HEK293 (cell line): ENCODE measurements around the gene TPCN2.

ENCODE experiments used
- CTCF ChIA-PET: fragments of 350-600 bp; formaldehyde crosslinking; extraction: SDS; loops from one replicate; lab custom pipeline; 2021; ENCODE audit warnings: antibody characterized with exemption; lab: Yijun Ruan, JAX
- POLR2A ChIA-PET: fragments of 300-600 bp; formaldehyde crosslinking; extraction: SDS; loops from one replicate; lab custom pipeline; 2020; ENCODE audit warnings: antibody characterized with exemption, inconsistent platforms; lab: Yijun Ruan, JAX
- H3K27ac ChIP-seq: fragments of 200-500 bp; sonication (Bioruptor generic); 2 replicates; pipeline ENCODE4 v1.5.1; 2014; ENCODE audit warnings: low read depth, low read length, control low read depth, inconsistent platforms; ENCODE audit errors: extremely low read depth
- H3K36me3 ChIP-seq, 2 experiments: fragments of 200-500 bp in 1 of 2; sonication (Bioruptor generic) in 1 of 2; 1 replicate in 1 of 2; 2 replicates in 1 of 2; pipeline ENCODE4 v1.5.1; 2014 to 2017; ENCODE audit warnings: inconsistent platforms in 2 of 2, low read length in 2 of 2; ENCODE audit not compliant: control insufficient read depth in 2 of 2, insufficient read depth in 1 of 2
- H3K4me1 ChIP-seq: fragments of 200-500 bp; sonication (Bioruptor generic); 2 replicates; pipeline ENCODE4 v1.5.1; 2014; ENCODE audit warnings: mild to moderate bottlenecking, low read length, inconsistent platforms; ENCODE audit not compliant: control insufficient read depth, insufficient read depth
- H3K4me3 ChIP-seq: 2 replicates; pipeline ENCODE4 v1.5.1; 2011; ENCODE audit warnings: low read depth, mild to moderate bottlenecking, control low read depth, low read length, moderate library complexity
- H3K9me3 ChIP-seq: fragments of 200-500 bp; sonication (Bioruptor generic); 2 replicates; pipeline ENCODE4 v1.5.1; 2014; ENCODE audit warnings: low read depth, low read length, inconsistent platforms; ENCODE audit not compliant: control insufficient read depth, insufficient read depth
- BCL11A ChIP-seq: fragments of 450-650 bp; formaldehyde crosslinking; IDR thresholded peaks from 2 replicates; pipeline ENCODE4 v1.5.1; 2016; ENCODE audit warnings: low read depth, missing biosample characterization, missing genetic modification characterization
- HOXA7 ChIP-seq: sonication (generic); formaldehyde crosslinking; IDR thresholded peaks from 2 replicates; pipeline ENCODE4 v1.8.1; 2022; ENCODE audit warnings: missing genetic modification reagents, borderline replicate concordance
- KLF10 ChIP-seq: fragments of 450-650 bp; IDR thresholded peaks from 2 replicates; pipeline ENCODE4 v1.5.1; 2018; ENCODE audit warnings: missing biosample characterization, mild to moderate bottlenecking, missing genetic modification characterization
- SCRT2 ChIP-seq: fragments of 450-650 bp; formaldehyde crosslinking; IDR thresholded peaks from 2 replicates; pipeline ENCODE4 v1.5.1; 2016; ENCODE audit warnings: missing biosample characterization, missing genetic modification characterization
- ZNF112 ChIP-seq: fragments of 450-650 bp; formaldehyde crosslinking; IDR thresholded peaks from 2 replicates; pipeline ENCODE4 v1.5.0; 2017; ENCODE audit warnings: missing biosample characterization, missing genetic modification characterization
- ZNF133 ChIP-seq: fragments of 450-650 bp; formaldehyde crosslinking; IDR thresholded peaks from 2 replicates; pipeline ENCODE4 v1.5.1; 2016; ENCODE audit warnings: missing biosample characterization, missing genetic modification characterization
- ZNF292 ChIP-seq: fragments of 450-650 bp; formaldehyde crosslinking; IDR thresholded peaks from 2 replicates; pipeline ENCODE4 v1.5.1; 2016; ENCODE audit warnings: low read depth, missing biosample characterization, missing genetic modification characterization, borderline replicate concordance
- ZNF311 ChIP-seq: fragments of 450-650 bp; formaldehyde crosslinking; IDR thresholded peaks from 2 replicates; pipeline ENCODE4 v1.5.1; 2017; ENCODE audit warnings: missing biosample characterization, missing genetic modification characterization, borderline replicate concordance
- ZNF394 ChIP-seq: fragments of 450-650 bp; formaldehyde crosslinking; IDR thresholded peaks from 2 replicates; pipeline ENCODE4 v1.5.1; 2016; ENCODE audit warnings: missing biosample characterization, missing genetic modification characterization, mild to moderate bottlenecking, moderate library complexity, borderline replicate concordance
- ZNF529 ChIP-seq: fragments of 450-650 bp; formaldehyde crosslinking; IDR thresholded peaks from 2 replicates; pipeline ENCODE4 v1.5.1; 2017; ENCODE audit warnings: missing genetic modification characterization, missing biosample characterization; ENCODE audit not compliant: insufficient replicate concordance
- ZNF549 ChIP-seq: fragments of 450-650 bp; IDR thresholded peaks from 2 replicates; pipeline ENCODE4 v1.5.1; 2018; ENCODE audit warnings: missing biosample characterization, missing genetic modification characterization, mild to moderate bottlenecking, inconsistent platforms, moderate library complexity
- ZNF610 ChIP-seq: fragments of 450-650 bp; formaldehyde crosslinking; IDR thresholded peaks from 2 replicates; pipeline ENCODE4 v1.5.1; 2016; ENCODE audit warnings: missing biosample characterization, missing genetic modification characterization, borderline replicate concordance
- ZNF629 ChIP-seq: fragments of 450-650 bp; formaldehyde crosslinking; IDR thresholded peaks from 2 replicates; pipeline ENCODE4 v1.5.1; 2017; ENCODE audit warnings: missing biosample characterization, missing genetic modification characterization
- ZNF677 ChIP-seq: fragments of 450-650 bp; IDR thresholded peaks from 2 replicates; pipeline ENCODE4 v1.5.0; 2018; ENCODE audit warnings: missing biosample characterization, mild to moderate bottlenecking, missing genetic modification characterization, moderate library complexity
- ZNF830 ChIP-seq: fragments of 450-650 bp; IDR thresholded peaks from 2 replicates; pipeline ENCODE4 v1.5.0; 2018; ENCODE audit warnings: missing biosample characterization, missing genetic modification characterization, low read depth, mild to moderate bottlenecking, moderate library complexity
- TF ChIP-seq, protein P1 (sequence below): fragments of 450-650 bp; formaldehyde crosslinking; IDR thresholded peaks from 2 replicates; pipeline ENCODE4 v1.5.1; 2016; ENCODE audit warnings: missing biosample characterization, missing genetic modification characterization
- TF ChIP-seq, protein P2 (sequence below): fragments of 450-650 bp; formaldehyde crosslinking; IDR thresholded peaks from 2 replicates; pipeline ENCODE4 v1.5.1; 2016; ENCODE audit warnings: missing biosample characterization, missing genetic modification characterization
- TF ChIP-seq, protein P3 (sequence below): fragments of 450-650 bp; formaldehyde crosslinking; IDR thresholded peaks from 2 replicates; pipeline ENCODE4 v1.5.1; 2016; ENCODE audit warnings: missing biosample characterization, missing genetic modification characterization, borderline replicate concordance
- TF ChIP-seq, protein P4 (sequence below): fragments of 450-650 bp; formaldehyde crosslinking; IDR thresholded peaks from 2 replicates; pipeline ENCODE4 v1.5.1; 2016; ENCODE audit warnings: missing biosample characterization, missing genetic modification characterization, borderline replicate concordance

TPCN2 gene

DNA sequence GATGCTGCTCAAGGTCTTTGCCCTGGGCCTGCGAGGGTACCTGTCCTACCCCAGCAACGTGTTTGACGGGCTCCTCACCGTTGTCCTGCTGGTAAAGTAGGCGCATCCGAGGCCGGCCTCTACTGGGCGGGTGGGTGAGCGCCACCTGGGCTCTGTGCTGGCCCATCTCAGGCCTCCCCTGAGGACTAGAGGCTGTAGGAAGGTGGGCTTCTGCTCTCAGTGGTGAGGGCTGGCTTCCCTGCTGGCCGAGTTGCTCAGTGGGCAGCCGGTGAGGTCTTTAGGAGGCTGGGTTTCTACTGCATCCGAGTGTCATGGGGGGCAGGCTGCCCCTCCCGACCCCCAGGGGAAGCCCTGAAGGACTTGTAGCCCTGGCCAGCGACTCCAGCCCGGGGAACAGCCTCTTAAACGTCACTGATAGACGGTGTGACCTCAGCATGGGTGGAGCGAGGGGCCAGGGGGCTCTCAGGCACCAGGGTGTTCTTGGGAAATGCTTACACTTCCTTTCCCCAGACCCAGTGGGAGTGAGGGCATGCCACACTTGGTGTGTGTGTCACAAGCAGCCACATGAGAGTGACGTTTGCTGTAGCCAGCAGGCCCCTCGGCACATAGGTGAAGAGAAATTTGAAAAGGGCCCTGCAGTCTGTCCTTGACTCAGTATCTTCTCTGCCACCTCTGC lies 30.3 kb downstream of the TPCN2 start:
- H3K4me3 ChIP-seq = no peak overlapping the region
- POLR2A ChIA-PET = no interaction called here
- no peaks in the 10 kb centered on the region for H3K4me1 ChIP-seq
- peaks cover 0 to 57% of the 10 kb centered on the region in 2 experiments; a peak in 1 of 3 replicates for H3K36me3 ChIP-seq
- CTCF ChIA-PET = interaction anchor here (0.6 kb wide), 1 partner anchor 29 kb away, joined by 4 read pairs; no protein-coding TSS in a partner anchor
- TF ChIP-seq, protein P1, sequence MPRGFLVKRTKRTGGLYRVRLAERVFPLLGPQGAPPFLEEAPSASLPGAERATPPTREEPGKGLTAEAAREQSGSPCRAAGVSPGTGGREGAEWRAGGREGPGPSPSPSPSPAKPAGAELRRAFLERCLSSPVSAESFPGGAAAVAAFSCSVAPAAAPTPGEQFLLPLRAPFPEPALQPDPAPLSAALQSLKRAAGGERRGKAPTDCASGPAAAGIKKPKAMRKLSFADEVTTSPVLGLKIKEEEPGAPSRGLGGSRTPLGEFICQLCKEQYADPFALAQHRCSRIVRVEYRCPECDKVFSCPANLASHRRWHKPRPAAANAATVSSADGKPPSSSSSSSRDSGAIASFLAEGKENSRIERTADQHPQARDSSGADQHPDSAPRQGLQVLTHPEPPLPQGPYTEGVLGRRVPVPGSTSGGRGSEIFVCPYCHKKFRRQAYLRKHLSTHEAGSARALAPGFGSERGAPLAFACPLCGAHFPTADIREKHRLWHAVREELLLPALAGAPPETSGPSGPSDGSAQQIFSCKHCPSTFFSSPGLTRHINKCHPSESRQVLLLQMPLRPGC (tag by site-specific recombination) = no peak
- TF ChIP-seq ZNF133 = no peak
- TF ChIP-seq ZNF549 (tag by site-specific recombination) = no peak
- no peak for TF ChIP-seq KLF10 (tag by site-specific recombination)
- TF ChIP-seq, protein P2, sequence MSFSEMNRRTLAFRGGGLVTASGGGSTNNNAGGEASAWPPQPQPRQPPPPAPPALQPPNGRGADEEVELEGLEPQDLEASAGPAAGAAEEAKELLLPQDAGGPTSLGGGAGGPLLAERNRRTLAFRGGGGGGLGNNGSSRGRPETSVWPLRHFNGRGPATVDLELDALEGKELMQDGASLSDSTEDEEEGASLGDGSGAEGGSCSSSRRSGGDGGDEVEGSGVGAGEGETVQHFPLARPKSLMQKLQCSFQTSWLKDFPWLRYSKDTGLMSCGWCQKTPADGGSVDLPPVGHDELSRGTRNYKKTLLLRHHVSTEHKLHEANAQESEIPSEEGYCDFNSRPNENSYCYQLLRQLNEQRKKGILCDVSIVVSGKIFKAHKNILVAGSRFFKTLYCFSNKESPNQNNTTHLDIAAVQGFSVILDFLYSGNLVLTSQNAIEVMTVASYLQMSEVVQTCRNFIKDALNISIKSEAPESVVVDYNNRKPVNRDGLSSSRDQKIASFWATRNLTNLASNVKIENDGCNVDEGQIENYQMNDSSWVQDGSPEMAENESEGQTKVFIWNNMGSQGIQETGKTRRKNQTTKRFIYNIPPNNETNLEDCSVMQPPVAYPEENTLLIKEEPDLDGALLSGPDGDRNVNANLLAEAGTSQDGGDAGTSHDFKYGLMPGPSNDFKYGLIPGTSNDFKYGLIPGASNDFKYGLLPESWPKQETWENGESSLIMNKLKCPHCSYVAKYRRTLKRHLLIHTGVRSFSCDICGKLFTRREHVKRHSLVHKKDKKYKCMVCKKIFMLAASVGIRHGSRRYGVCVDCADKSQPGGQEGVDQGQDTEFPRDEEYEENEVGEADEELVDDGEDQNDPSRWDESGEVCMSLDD (tag by site-specific recombination) = no peak
- TF ChIP-seq ZNF112 (tag by site-specific recombination) = no peak
- TF ChIP-seq ZNF677 (tag by site-specific recombination) = no peak
- no peaks in the 10 kb centered on the region for H3K9me3 ChIP-seq
- H3K27ac ChIP-seq = no peak overlapping the region

DNA sequence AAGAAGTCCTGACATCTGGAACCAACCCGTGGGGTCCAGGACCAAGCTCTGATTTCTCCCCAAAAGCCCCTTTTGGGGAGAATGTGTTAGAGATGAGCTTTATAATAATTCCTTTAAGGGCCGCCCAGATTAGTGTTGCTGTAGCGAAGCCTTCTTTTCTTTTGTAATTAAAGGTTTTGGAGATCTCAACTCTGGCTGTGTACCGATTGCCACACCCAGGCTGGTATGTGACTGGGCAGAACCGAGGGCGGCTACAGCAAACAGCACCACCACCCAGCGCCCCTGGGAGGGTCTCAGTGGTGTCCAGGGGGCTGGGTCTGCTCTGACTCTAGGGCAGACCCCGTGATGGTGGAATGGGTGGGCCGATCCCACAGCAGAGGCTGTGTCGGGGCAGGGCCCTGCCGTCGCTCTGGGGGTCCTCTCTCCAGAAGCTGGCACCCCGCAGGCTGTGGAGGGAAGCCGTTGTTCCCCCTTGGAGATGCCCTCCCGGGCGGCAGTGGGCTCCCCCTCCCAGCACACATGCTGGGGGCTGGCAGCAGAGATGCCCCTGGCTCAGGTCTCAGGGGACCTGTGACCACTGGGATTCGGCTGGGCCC lies 31.0 kb downstream of the TPCN2 start:
- H3K4me3 ChIP-seq = no peak overlapping the region
- no peaks in the 10 kb centered on the region for H3K9me3 ChIP-seq
- H3K27ac ChIP-seq = no peak overlapping the region
- ChIA-PET POLR2A (no interaction called here), CTCF (interaction anchor here (0.6 kb wide), 1 partner anchor 30 kb away, joined by 4 read pairs; no protein-coding TSS in a partner anchor)
- H3K36me3 ChIP-seq = peaks cover 0 to 52% of the 10 kb centered on the region in 2 experiments; a peak in 1 of 3 replicates
- no peaks in the 10 kb centered on the region for H3K4me1 ChIP-seq
- no peak for TF ChIP-seq ZNF830 (tag by site-specific recombination)
- no peak for TF ChIP-seq ZNF629 (tag by site-specific recombination)
- no peak for TF ChIP-seq ZNF610 (tag by site-specific recombination)
- no peak for TF ChIP-seq ZNF311
- TF ChIP-seq, protein P3, sequence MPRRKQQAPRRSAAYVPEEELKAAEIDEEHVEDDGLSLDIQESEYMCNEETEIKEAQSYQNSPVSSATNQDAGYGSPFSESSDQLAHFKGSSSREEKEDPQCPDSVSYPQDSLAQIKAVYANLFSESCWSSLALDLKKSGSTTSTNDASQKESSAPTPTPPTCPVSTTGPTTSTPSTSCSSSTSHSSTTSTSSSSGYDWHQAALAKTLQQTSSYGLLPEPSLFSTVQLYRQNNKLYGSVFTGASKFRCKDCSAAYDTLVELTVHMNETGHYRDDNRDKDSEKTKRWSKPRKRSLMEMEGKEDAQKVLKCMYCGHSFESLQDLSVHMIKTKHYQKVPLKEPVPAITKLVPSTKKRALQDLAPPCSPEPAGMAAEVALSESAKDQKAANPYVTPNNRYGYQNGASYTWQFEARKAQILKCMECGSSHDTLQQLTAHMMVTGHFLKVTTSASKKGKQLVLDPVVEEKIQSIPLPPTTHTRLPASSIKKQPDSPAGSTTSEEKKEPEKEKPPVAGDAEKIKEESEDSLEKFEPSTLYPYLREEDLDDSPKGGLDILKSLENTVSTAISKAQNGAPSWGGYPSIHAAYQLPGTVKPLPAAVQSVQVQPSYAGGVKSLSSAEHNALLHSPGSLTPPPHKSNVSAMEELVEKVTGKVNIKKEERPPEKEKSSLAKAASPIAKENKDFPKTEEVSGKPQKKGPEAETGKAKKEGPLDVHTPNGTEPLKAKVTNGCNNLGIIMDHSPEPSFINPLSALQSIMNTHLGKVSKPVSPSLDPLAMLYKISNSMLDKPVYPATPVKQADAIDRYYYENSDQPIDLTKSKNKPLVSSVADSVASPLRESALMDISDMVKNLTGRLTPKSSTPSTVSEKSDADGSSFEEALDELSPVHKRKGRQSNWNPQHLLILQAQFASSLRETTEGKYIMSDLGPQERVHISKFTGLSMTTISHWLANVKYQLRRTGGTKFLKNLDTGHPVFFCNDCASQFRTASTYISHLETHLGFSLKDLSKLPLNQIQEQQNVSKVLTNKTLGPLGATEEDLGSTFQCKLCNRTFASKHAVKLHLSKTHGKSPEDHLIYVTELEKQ (tag by site-specific recombination) = no peak
- no peak for TF ChIP-seq SCRT2 (tag by site-specific recombination)
- no peak for TF ChIP-seq HOXA7 (CRISPR knock-in tag)
- TF ChIP-seq BCL11A (tag by site-specific recombination) = no peak
- TF ChIP-seq ZNF292 (tag by site-specific recombination) = no peak
- TF ChIP-seq ZNF394 (tag by site-specific recombination) = no peak
- no peak for TF ChIP-seq ZNF529 (tag by site-specific recombination)
- TF ChIP-seq, protein P4, sequence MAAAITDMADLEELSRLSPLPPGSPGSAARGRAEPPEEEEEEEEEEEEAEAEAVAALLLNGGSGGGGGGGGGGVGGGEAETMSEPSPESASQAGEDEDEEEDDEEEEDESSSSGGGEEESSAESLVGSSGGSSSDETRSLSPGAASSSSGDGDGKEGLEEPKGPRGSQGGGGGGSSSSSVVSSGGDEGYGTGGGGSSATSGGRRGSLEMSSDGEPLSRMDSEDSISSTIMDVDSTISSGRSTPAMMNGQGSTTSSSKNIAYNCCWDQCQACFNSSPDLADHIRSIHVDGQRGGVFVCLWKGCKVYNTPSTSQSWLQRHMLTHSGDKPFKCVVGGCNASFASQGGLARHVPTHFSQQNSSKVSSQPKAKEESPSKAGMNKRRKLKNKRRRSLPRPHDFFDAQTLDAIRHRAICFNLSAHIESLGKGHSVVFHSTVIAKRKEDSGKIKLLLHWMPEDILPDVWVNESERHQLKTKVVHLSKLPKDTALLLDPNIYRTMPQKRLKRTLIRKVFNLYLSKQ (tag by site-specific recombination) = no peak
